Measurements from ENCODE around the gene PVALEF. TPM values are rescaled to one million over a fixed set of nuclear protein-coding genes. Genes with fewer than 3 reads are reported as not detected.

Gene PVALEF
- total and polyA plus RNA-seq, 2 donors (not counting 3 experiments of a cell fraction or from before 2014, with no cell fraction given), result not detected

GRCh38 chr17:81118308-81119221, 46.7 kb upstream of the PVALEF start:
- no peak overlapping the region for H2AFZ ChIP-seq (ENCODE audit: low read depth, low read length)
- H3K4me1 ChIP-seq (ENCODE audit: control insufficient read depth, extremely low read depth, insufficient read depth, low read length), result peaks cover 7% of the 10 kb centered on the region
- no peaks in the 10 kb centered on the region for H3K36me3 ChIP-seq (ENCODE audit: control insufficient read depth in 2 of 2, extremely low read depth in 1 of 2, insufficient read depth in 2 of 2, low read length in 2 of 2)
- no peak overlapping the region for H3K9ac ChIP-seq (replicated peaks; ENCODE audit: extremely low read depth, insufficient read depth, low read length)
- H3K4me3 ChIP-seq (replicated peaks in 1 of 3; ENCODE audit: insufficient read depth in 1 of 3, low read depth in 1 of 3, low read length in 3 of 3), result peak overlapping the region in 1 of 3 experiments; percentile 36
- dilution Hi-C loops (cut with MboI; ENCODE audit: extremely low pct_ligation_motif_present, low sequenced_read_pairs), result no loop called here
- peaks cover 9 to 15% of the 10 kb centered on the region in 2 experiments for H3K27me3 ChIP-seq (ENCODE audit: control insufficient read depth in 2 of 2, insufficient read depth in 2 of 2, low read length in 2 of 2)
- no peaks in the 10 kb centered on the region for H3K9me1 ChIP-seq (replicated peaks; ENCODE audit: control insufficient read depth, extremely low read depth, insufficient read depth, low read length)
- POLR2A ChIA-PET, result no interaction called here
- no peaks in the 10 kb centered on the region for H4K20me1 ChIP-seq (replicated peaks; ENCODE audit: control insufficient read depth, extremely low read depth, insufficient read depth, low read length)
- FAIRE-seq (no peak), DNase-seq (ENCODE audit: low read depth, low spot score) (no peak)
- H3K79me2 ChIP-seq (ENCODE audit: control insufficient read depth, insufficient read depth, low read length), result no peaks in the 10 kb centered on the region
- CTCF ChIA-PET, result no interaction called here
- no peak overlapping the region for H3K27ac ChIP-seq (ENCODE audit: insufficient read depth, low read depth, low read length)
- intact Hi-C loops (cut with micrococcal nuclease), result loop anchor here (1.0 kb wide), 1 partner anchor 105 kb away; no protein-coding TSS in a partner anchor
- TF ChIP-seq CTCF (IDR thresholded peaks at IDR 0.05; ENCODE audit: extremely low read depth in 1 of 2, insufficient read depth in 1 of 2, low read depth in 1 of 2, low read length in 2 of 2) (no peak), GATA2 (IDR thresholded peaks at IDR 0.05; ENCODE audit: insufficient read depth, insufficient read length, low read depth, low read length) (no peak)
- no peaks in the 10 kb centered on the region for H3K9me3 ChIP-seq (replicated peaks; ENCODE audit: control insufficient read depth, insufficient read depth, low read length)
- peak overlapping the region; percentile 26 for H3K4me2 ChIP-seq (ENCODE audit: insufficient read depth, low read length)
- no TSS peak for BruUV-seq (replicated peaks)
